ENCODE measurements around the gene BOLL. TPM values are rescaled to one million over a fixed set of nuclear protein-coding genes. Genes with fewer than 3 reads are reported as not detected.

BOLL gene
- total and polyA plus RNA-seq, 12 donors = 0.12 to 0.18 TPM; not detected in 10

DNA sequence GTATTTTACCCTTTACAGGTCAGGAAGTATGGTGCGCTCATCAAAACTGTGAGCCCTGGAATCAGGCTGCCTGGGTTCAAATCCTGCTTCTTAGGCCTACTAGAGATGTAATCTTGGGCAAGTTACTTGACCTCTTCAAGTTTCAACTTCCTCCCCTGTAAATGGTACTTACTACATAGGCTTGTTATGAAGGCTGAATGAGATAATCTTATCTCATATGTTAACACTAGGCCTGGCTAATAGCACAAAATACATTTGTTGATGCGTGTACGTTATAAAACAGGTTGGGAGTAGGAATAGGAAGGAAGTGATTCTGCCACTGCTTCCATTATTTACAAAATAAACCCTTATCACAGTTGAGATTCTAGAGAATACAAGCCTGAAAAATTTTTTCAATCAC, 108.1 kb downstream of the BOLL start:
- H3K4me1 ChIP-seq = peaks cover 0 to 32% (median 9%) of the 10 kb centered on the region in 9 donors
- peak in 1 of 8 donors; percentile 15 for ATAC-seq
- TF ChIP-seq CTCF (IDR thresholded peaks at IDR 0.05) = no peak
- no peaks in the 10 kb centered on the region for H3K36me3 ChIP-seq
- peaks cover 0 to 3% (median 0%) of the 10 kb centered on the region in 7 donors for H3K27me3 ChIP-seq
- intact Hi-C loops (cut with DNase I) = loop anchor here in 1 of 10 donors (5.0 kb wide), 1 partner anchor 50 kb away; no protein-coding TSS in a partner anchor
- no peak for DNase-seq
- H3K4me3 ChIP-seq = peak overlapping the region in 1 of 10 donors; percentile 54
- H3K9me3 ChIP-seq = no peaks in the 10 kb centered on the region
- WGBS, 2 donors = 50 to 52% methylated on average over 3 of the region's 3 CpGs
- peak overlapping the region in 4 of 10 donors; percentile 70 to 89 (median 78) for H3K27ac ChIP-seq

Other genes starting within 250 kb of the BOLL start
- gene RFTN2, start 109.7 kb downstream of the BOLL start, total RNA-seq = 1 to 10 TPM; 1.2 to 8.4 (median 3.7) TPM
- 1 to 10 TPM; 2.0 TPM for gene RFTN2, start 109.7 kb downstream of the BOLL start, polyA plus RNA-seq
- gene MARS2, start 80.0 kb downstream of the BOLL start, total RNA-seq = 10 to 100 TPM in 1 of 10 donors, 1 to 10 TPM in 9; 5.0 to 11.5 (median 7.7) TPM
- gene MARS2, start 80.0 kb downstream of the BOLL start, polyA plus RNA-seq = 1 to 10 TPM; 1.2 to 5.0 TPM
- 100 to 1,000 TPM in 6 of 10 donors, 10 to 100 TPM in 4; 76.8 to 131 (median 108) TPM for gene PLCL1, start 19.3 kb upstream of the BOLL start, total RNA-seq
- gene PLCL1, start 19.3 kb upstream of the BOLL start, polyA plus RNA-seq = 10 to 100 TPM; 17.3 to 19.1 TPM

Data from heart right ventricle (tissue), 16 donors.